Endothelial cell (in vitro differentiated cells): ENCODE measurements around the gene CDH23. TPM values are rescaled to one million over a fixed set of nuclear protein-coding genes. Genes with fewer than 3 reads are reported as not detected.

Experiments used
- DNase-seq: peaks from one replicate; pipeline ENCODE4 v3.0.0; 2021; ENCODE audit warnings: low spot score
- H3K27ac Mint-ChIP-seq: one replicate; pipeline ENCODE4 v1.8.0; 2021; ENCODE audit warnings: mixed read lengths, inconsistent platforms; ENCODE audit not compliant: unreplicated experiment
- H3K27me3 Mint-ChIP-seq: one replicate; pipeline ENCODE4 v1.8.0; 2021; ENCODE audit warnings: mild to moderate bottlenecking, moderate library complexity, mixed read lengths, inconsistent platforms; ENCODE audit not compliant: unreplicated experiment
- H3K36me3 Mint-ChIP-seq: one replicate; pipeline ENCODE4 v1.8.0; 2021; ENCODE audit warnings: mild to moderate bottlenecking, low read depth, mixed read lengths, inconsistent platforms; ENCODE audit not compliant: unreplicated experiment
- H3K4me1 Mint-ChIP-seq: one replicate; pipeline ENCODE4 v1.8.0; 2021; ENCODE audit warnings: mild to moderate bottlenecking, mixed read lengths, inconsistent platforms; ENCODE audit not compliant: unreplicated experiment
- H3K4me3 Mint-ChIP-seq: one replicate; pipeline ENCODE4 v1.8.0; 2021; ENCODE audit warnings: mild to moderate bottlenecking, mixed read lengths, inconsistent platforms; ENCODE audit not compliant: unreplicated experiment
- H3K9me3 Mint-ChIP-seq: one replicate; pipeline ENCODE4 v1.8.0; 2021; ENCODE audit warnings: mixed read lengths, inconsistent platforms; ENCODE audit not compliant: unreplicated experiment
- total RNA-seq: library from RNA; stranded (reverse); fragmentation: NEBNext Ultra II Directional; extraction: Animal tissue kit (Norgen Biotek cat#: 25700); gene quantifications from one replicate; pipeline ENCODE4 v1.2.1, GENCODE V29; 2021; ENCODE audit not compliant: unreplicated experiment
- TF ChIP-seq, protein P1 (sequence below): fragments of 200-600 bp; sonication (generic); IDR thresholded peaks from one replicate; pipeline ENCODE4 v1.5.0; 2021; ENCODE audit warnings: antibody characterized with exemption; ENCODE audit not compliant: unreplicated experiment

The CDH23 gene
- total RNA-seq, 1 donor from 2014 or later = 0.54 TPM

DNA sequence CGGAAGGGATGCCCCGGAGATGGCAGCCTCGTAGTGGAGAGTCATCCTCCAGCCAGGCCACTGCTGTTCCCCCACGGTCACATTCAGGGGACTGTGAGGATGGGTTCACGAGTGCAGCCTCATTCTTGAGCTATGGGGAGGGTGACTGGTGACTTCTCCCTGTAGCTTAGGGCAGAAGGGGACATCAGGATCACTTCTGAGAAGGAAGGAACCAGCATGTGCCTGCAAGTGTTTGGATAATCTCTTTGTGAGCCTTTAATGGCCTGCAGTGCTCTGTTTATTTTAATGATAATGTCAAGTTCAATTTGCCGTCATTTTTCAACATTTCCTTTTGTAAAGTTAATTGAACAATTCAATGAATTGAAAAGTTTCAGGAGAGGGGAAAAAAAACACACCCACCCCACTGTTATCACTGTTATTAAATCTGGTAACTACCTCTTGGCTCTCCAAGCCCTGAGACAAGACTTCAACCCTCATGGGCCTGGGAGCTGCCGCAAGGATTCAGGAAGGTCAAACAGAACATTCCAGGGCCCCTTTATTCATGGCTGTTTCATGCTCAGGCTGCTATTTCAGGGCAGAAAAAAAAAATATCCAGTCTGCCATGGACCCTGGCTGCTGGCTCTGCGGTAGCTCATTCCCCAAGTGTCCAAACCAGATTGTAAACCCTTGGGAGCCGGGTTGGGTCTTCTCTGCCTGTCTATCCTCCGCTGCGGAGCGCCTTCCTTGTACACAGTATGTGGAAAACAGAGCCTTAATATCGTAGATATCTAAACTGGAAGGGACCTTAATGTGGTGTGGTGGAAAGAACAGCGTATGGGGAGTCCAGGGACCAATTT is 100.4 kb downstream of the CDH23 start:
- H3K4me3 Mint-ChIP-seq = no peak overlapping the region
- peaks cover 5% of the 10 kb centered on the region for H3K27me3 Mint-ChIP-seq
- DNase-seq = no peak
- no peaks in the 10 kb centered on the region for H3K36me3 Mint-ChIP-seq
- H3K4me1 Mint-ChIP-seq = no peaks in the 10 kb centered on the region
- no peaks in the 10 kb centered on the region for H3K9me3 Mint-ChIP-seq
- no peak overlapping the region for H3K27ac Mint-ChIP-seq
- TF ChIP-seq, protein P1, sequence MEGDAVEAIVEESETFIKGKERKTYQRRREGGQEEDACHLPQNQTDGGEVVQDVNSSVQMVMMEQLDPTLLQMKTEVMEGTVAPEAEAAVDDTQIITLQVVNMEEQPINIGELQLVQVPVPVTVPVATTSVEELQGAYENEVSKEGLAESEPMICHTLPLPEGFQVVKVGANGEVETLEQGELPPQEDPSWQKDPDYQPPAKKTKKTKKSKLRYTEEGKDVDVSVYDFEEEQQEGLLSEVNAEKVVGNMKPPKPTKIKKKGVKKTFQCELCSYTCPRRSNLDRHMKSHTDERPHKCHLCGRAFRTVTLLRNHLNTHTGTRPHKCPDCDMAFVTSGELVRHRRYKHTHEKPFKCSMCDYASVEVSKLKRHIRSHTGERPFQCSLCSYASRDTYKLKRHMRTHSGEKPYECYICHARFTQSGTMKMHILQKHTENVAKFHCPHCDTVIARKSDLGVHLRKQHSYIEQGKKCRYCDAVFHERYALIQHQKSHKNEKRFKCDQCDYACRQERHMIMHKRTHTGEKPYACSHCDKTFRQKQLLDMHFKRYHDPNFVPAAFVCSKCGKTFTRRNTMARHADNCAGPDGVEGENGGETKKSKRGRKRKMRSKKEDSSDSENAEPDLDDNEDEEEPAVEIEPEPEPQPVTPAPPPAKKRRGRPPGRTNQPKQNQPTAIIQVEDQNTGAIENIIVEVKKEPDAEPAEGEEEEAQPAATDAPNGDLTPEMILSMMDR = no peak

DNA sequence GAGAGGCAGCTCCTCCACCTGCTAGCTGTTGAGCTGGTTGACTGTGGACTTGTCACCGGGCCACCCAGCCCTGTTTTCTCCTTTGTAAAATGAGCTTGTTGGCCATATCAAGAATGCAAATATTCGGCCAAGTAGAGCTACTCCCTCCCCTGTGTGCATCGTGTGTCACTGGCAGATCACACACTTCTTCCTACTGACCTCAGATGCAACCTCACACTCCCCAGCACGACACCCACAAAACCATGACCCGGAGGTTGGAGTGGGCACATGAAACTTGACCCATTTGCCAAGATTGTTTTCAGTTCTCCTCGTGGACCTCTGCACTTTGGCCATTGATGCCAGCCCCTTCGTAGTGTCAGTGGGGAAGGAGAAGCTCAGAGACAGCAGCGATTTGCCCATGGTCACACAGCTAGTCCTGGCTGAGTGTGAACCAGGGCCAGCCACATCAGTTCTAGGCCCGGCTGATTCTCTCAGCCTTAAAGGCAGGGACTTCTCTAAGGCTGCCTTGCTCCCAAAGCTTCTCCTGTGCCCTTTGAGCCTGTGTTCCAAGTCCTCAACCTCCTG is 101.1 kb downstream of the CDH23 start:
- Mint-ChIP-seq H3K4me1 (no peaks in the 10 kb centered on the region), H3K36me3 (no peaks in the 10 kb centered on the region)

DNA sequence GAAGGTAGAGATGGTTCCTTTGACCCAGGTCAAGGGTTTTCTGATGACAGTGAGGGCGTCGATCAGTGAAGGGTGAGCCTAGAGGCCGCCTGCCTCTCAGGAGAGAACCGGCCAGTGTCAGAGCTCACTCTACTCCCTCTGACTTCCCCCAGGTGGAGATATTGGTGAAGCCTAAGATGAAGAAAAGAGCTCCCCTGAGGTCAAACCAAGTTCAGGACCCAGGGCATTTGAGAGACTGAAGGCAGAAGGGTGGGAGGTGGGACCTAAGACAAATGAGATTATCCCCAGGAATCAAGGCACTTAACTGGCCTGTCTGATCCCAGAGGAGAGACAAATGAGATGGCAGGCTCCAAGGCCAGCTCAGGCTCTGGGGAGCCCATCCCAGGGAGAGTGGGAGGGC is 104.7 kb downstream of the CDH23 start:
- peaks cover 6% of the 10 kb centered on the region for H3K27me3 Mint-ChIP-seq
- H3K4me3 Mint-ChIP-seq = no peak overlapping the region
- no peak for DNase-seq
- H3K36me3 Mint-ChIP-seq = no peaks in the 10 kb centered on the region
- TF ChIP-seq, protein P1 = no peak
- H3K27ac Mint-ChIP-seq = no peak overlapping the region
- H3K9me3 Mint-ChIP-seq = no peaks in the 10 kb centered on the region
- peaks cover 8% of the 10 kb centered on the region for H3K4me1 Mint-ChIP-seq

More for the DNA sequence above, 101.1 kb downstream of the CDH23 start:
- peaks cover 3% of the 10 kb centered on the region for H3K27me3 Mint-ChIP-seq
- TF ChIP-seq, protein P1 = no peak
- no peaks in the 10 kb centered on the region for H3K9me3 Mint-ChIP-seq
- DNase-seq = no peak
- no peak overlapping the region for H3K4me3 Mint-ChIP-seq
- H3K27ac Mint-ChIP-seq = no peak overlapping the region

DNA sequence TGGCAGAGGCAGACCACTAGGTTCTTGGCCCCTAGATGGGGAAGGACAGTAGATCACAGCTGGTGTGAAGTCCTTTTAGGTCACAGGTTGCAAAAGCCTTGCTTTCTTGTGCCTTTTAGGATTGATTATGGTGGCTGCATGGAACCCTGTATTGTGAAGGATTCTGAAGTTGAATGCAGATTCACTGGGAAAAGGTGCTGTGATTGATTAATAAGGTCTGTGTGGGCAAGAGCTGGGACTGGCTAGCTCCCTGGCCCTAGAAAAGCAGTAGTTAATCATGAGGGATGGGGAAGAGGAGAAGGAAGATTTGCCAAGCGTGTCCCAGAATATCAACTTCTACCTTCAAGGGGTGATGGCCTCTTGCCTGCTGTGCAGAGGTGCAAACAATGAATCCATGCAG is 105.5 kb downstream of the CDH23 start:
- Mint-ChIP-seq H3K36me3 (no peaks in the 10 kb centered on the region), H3K9me3 (no peaks in the 10 kb centered on the region), H3K27me3 (peaks cover 6% of the 10 kb centered on the region), H3K4me1 (peaks cover 8% of the 10 kb centered on the region), H3K27ac (no peak overlapping the region), H3K4me3 (no peak overlapping the region)
- no peak for DNase-seq
- TF ChIP-seq, protein P1 = no peak

DNA sequence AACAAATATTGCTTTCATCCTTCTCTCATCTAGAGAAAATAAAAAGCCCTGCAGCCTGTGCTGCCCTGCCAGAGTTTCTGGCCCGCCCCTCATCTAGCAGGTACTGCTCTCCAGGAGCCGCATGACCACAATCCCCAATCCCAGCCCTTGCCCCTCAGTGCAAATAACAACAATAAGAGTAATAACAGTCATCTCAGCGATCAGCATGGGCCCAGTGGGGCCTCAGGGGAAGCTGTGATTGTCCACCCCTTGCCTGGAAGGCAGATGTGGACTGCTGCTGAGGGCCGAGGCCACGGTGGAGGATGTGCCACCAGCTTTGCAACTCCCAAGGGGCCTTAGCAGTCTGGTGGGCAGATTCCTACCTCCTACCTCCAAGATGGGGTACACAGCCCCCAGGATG is 106.1 kb downstream of the CDH23 start:
- H3K4me3 Mint-ChIP-seq = no peak overlapping the region
- TF ChIP-seq, protein P1 = no peak

More for the DNA sequence above, 106.1 kb downstream of the CDH23 start:
- Mint-ChIP-seq H3K4me1 (peaks cover 8% of the 10 kb centered on the region), H3K36me3 (no peaks in the 10 kb centered on the region), H3K27ac (no peak overlapping the region), H3K27me3 (peaks cover 6% of the 10 kb centered on the region), H3K9me3 (no peaks in the 10 kb centered on the region)
- no peak for DNase-seq
